Activated CD4-positive, alpha-beta memory T cell treated with anti-CD3 and anti-CD28 coated beads for 36 hours (primary cell): ENCODE measurements around the gene NIT2. TPM values are rescaled to one million over a fixed set of nuclear protein-coding genes. Genes with fewer than 3 reads are reported as not detected.

Experiments
- CTCF ChIA-PET: fragments of 350-600 bp; sonication (Branson Sonifier 250); formaldehyde crosslinking; loops from one replicate; lab custom pipeline; 2021; ENCODE audit warnings: antibody characterized with exemption, inconsistent platforms; lab: Charles Lee
- POLR2A ChIA-PET: fragments of 350-600 bp; sonication (Branson Sonifier 250); formaldehyde crosslinking; loops from one replicate; lab custom pipeline; 2021; ENCODE audit warnings: antibody characterized with exemption; lab: Charles Lee
- DNase-seq: peaks from one replicate; pipeline ENCODE4 v3.0.0-alpha.2; 2020
- H3K27ac Mint-ChIP-seq: one replicate; pipeline ENCODE4 v1.8.0; 2021; ENCODE audit warnings: mixed read lengths
- H3K27me3 Mint-ChIP-seq: one replicate; pipeline ENCODE4 v1.8.0; 2021; ENCODE audit warnings: mixed read lengths
- H3K36me3 Mint-ChIP-seq: one replicate; pipeline ENCODE4 v1.8.0; 2021; ENCODE audit warnings: mixed read lengths
- H3K4me1 Mint-ChIP-seq: one replicate; pipeline ENCODE4 v1.8.0; 2021; ENCODE audit warnings: low read depth, mixed read lengths
- H3K4me3 Mint-ChIP-seq: one replicate; pipeline ENCODE4 v1.8.0; 2021; ENCODE audit warnings: mild to moderate bottlenecking, mixed read lengths
- H3K9me3 Mint-ChIP-seq: one replicate; pipeline ENCODE4 v1.8.0; 2021; ENCODE audit warnings: mixed read lengths
- intact Hi-C: fragments of 100-400 bp; cut with micrococcal nuclease; formaldehyde crosslinking; loops from one replicate; pipeline ENCODE4 v1.15.1; 2023
- total RNA-seq, 2 experiments: library from RNA; stranded (reverse); gene quantifications; one replicate each; pipeline ENCODE4 v1.2.3, GENCODE V29; 2021

Gene NIT2
- total RNA-seq, 2 experiments from 2014 or later: 65.3 to 65.7 TPM

- peaks cover 65% of the 10 kb centered on the region for H3K4me1 Mint-ChIP-seq
- peak; percentile 75 for DNase-seq
Measured at GRCh38 chr3:100400419-100400779, 65.8 kb downstream of the NIT2 start.

GRCh38 chr3:100400780-100401673 lies 66.5 kb downstream of the NIT2 start, which contains the start of the genes LNP1 and TOMM70:
Gene LNP1, plus strand, starts transcription at chr3:100401539. Its CDS starts 28,191 bp downstream, at chr3:100429730.
Gene TOMM70, minus strand, starts transcription at chr3:100401089. Its CDS starts 140 bp downstream, at chr3:100400949.
- ChIA-PET POLR2A (interaction anchor here (0.8 to 2.2 kb wide), 10 partner anchors 9 to 1173 kb away, joined by 3 to 17 read pairs (median 4); partner anchors contain the start of genes NIT2, PCNP, TBC1D23 and TFG), CTCF (interaction anchor here (1.0 to 3.7 kb wide), 4 partner anchors 62 to 309 kb away, joined by 3 to 13 read pairs (median 9); no protein-coding TSS in a partner anchor)
- peak; percentile 97 for DNase-seq
- Mint-ChIP-seq H3K27me3 (no peaks in the 10 kb centered on the region), H3K27ac (peak within 1 kb of the TSS; percentile 94), H3K4me3 (peak within 1 kb of the TSS; percentile 92), H3K36me3 (peaks cover 11% of the 10 kb centered on the region), H3K4me1 (peaks cover 62% of the 10 kb centered on the region), H3K9me3 (no peaks in the 10 kb centered on the region)
- intact Hi-C loops: loop anchor here (1.0 to 10.0 kb wide), 12 partner anchors 61 to 1275 kb away; partner anchors contain the start of genes NIT2, PCNP, TBC1D23 and TFG

More at GRCh38 chr3:100400419-100400779, 65.8 kb downstream of the NIT2 start:
- Mint-ChIP-seq H3K27me3 (no peaks in the 10 kb centered on the region), H3K9me3 (no peaks in the 10 kb centered on the region), H3K4me3 (peak overlapping the region; percentile 92), H3K36me3 (peaks cover 9% of the 10 kb centered on the region), H3K27ac (peak overlapping the region; percentile 94)
- CTCF ChIA-PET: interaction anchor here (1.0 to 3.7 kb wide), 4 partner anchors 14 to 310 kb away, joined by 3 to 13 read pairs (median 4); no protein-coding TSS in a partner anchor
- POLR2A ChIA-PET: interaction anchor here (1.0 to 2.2 kb wide), 4 partner anchors 9 to 309 kb away, joined by 3 to 17 read pairs (median 4); partner anchors contain the start of genes TBC1D23 and TFG
- intact Hi-C loops: loop anchor here (2.0 to 10.0 kb wide), 5 partner anchors 62 to 1174 kb away; partner anchors contain the start of gene PCNP

GRCh38 chr3:100401674-100402041 lies 67.1 kb downstream of the NIT2 start:
- Mint-ChIP-seq H3K9me3 (no peaks in the 10 kb centered on the region), H3K36me3 (peaks cover 11% of the 10 kb centered on the region), H3K4me3 (peak overlapping the region; percentile 92), H3K27ac (peak overlapping the region; percentile 94), H3K27me3 (no peaks in the 10 kb centered on the region), H3K4me1 (peaks cover 57% of the 10 kb centered on the region)
- intact Hi-C loops: loop anchor here (1.0 to 10.0 kb wide), 13 partner anchors 61 to 1275 kb away; partner anchors contain the start of genes NIT2, PCNP, TBC1D23 and TFG
- peak; percentile 67 for DNase-seq
- ChIA-PET CTCF (interaction anchor here (2.2 to 3.7 kb wide), 2 partner anchors 62 to 189 kb away, joined by 13 read pairs; no protein-coding TSS in a partner anchor), POLR2A (interaction anchor here (0.6 to 2.2 kb wide), 9 partner anchors 8 to 1172 kb away, joined by 3 to 17 read pairs (median 4); partner anchors contain the start of genes NIT2, PCNP, TBC1D23 and TFG)

- DNase-seq: no peak
- Mint-ChIP-seq H3K9me3 (peaks cover 3% of the 10 kb centered on the region), H3K27me3 (no peaks in the 10 kb centered on the region), H3K36me3 (peaks cover 14% of the 10 kb centered on the region), H3K4me1 (peaks cover 52% of the 10 kb centered on the region), H3K27ac (peak overlapping the region; percentile 94), H3K4me3 (peak overlapping the region; percentile 92)
- CTCF ChIA-PET: interaction anchor here (0.7 to 3.7 kb wide), 3 partner anchors 61 to 188 kb away, joined by 3 to 13 read pairs (median 13); no protein-coding TSS in a partner anchor
- POLR2A ChIA-PET: interaction anchor here (0.6 to 2.2 kb wide), 6 partner anchors 8 to 412 kb away, joined by 3 to 17 read pairs (median 4); partner anchors contain the start of genes NIT2 and TFG
- intact Hi-C loops: loop anchor here (2.0 to 10.0 kb wide), 5 partner anchors 60 to 1173 kb away; partner anchors contain the start of gene PCNP
Measured at GRCh38 chr3:100402256-100402655, 67.7 kb downstream of the NIT2 start.

GRCh38 chr3:100402891-100403290 lies 68.3 kb downstream of the NIT2 start:
- intact Hi-C loops: loop anchor here (2.0 to 10.0 kb wide), 5 partner anchors 59 to 1172 kb away; partner anchors contain the start of gene PCNP
- Mint-ChIP-seq H3K27me3 (no peaks in the 10 kb centered on the region), H3K9me3 (peaks cover 9% of the 10 kb centered on the region), H3K4me1 (peaks cover 48% of the 10 kb centered on the region), H3K4me3 (peak overlapping the region; percentile 92), H3K36me3 (peaks cover 20% of the 10 kb centered on the region), H3K27ac (peak overlapping the region; percentile 62)
- POLR2A ChIA-PET: no interaction called here
- CTCF ChIA-PET: interaction anchor here (2.2 kb wide), 1 partner anchor 60 kb away, joined by 13 read pairs; no protein-coding TSS in a partner anchor
- no peak for DNase-seq

GRCh38 chr3:100403362-100404249 lies 69.0 kb downstream of the NIT2 start:
- peak; percentile 27 for DNase-seq
- Mint-ChIP-seq H3K9me3 (peaks cover 12% of the 10 kb centered on the region), H3K27me3 (no peaks in the 10 kb centered on the region), H3K27ac (no peak overlapping the region), H3K36me3 (peaks cover 20% of the 10 kb centered on the region), H3K4me1 (peaks cover 44% of the 10 kb centered on the region), H3K4me3 (peak overlapping the region; percentile 92)
- ChIA-PET CTCF (interaction anchor here (1.0 kb wide), 1 partner anchor 29 kb away, joined by 3 read pairs; no protein-coding TSS in a partner anchor), POLR2A (no interaction called here)
- intact Hi-C loops: loop anchor here (2.0 to 10.0 kb wide), 5 partner anchors 59 to 1171 kb away; partner anchors contain the start of gene PCNP

GRCh38 chr3:100404250-100404548 lies 69.6 kb downstream of the NIT2 start:
- intact Hi-C loops: loop anchor here (5.0 to 10.0 kb wide), 4 partner anchors 58 to 1171 kb away; partner anchors contain the start of gene PCNP
- Mint-ChIP-seq H3K4me3 (no peak overlapping the region), H3K9me3 (peaks cover 12% of the 10 kb centered on the region), H3K4me1 (peaks cover 38% of the 10 kb centered on the region), H3K27ac (no peak overlapping the region), H3K27me3 (no peaks in the 10 kb centered on the region), H3K36me3 (peaks cover 20% of the 10 kb centered on the region)
- ChIA-PET CTCF (interaction anchor here (1.0 kb wide), 1 partner anchor 30 kb away, joined by 3 read pairs; no protein-coding TSS in a partner anchor), POLR2A (no interaction called here)
- no peak for DNase-seq

GRCh38 chr3:100407164-100407563 lies 72.6 kb downstream of the NIT2 start:
- H3K4me3 Mint-ChIP-seq: no peak overlapping the region
- CTCF ChIA-PET: no interaction called here
- peaks cover 26% of the 10 kb centered on the region for H3K4me1 Mint-ChIP-seq
- POLR2A ChIA-PET: no interaction called here
- peaks cover 31% of the 10 kb centered on the region for H3K36me3 Mint-ChIP-seq
- H3K27ac Mint-ChIP-seq: no peak overlapping the region
- no peaks in the 10 kb centered on the region for H3K27me3 Mint-ChIP-seq
- intact Hi-C loops: loop anchor here (10.0 kb wide), 1 partner anchor 1168 kb away; the partner anchor contains the start of gene PCNP
- no peak for DNase-seq
- H3K9me3 Mint-ChIP-seq: peaks cover 18% of the 10 kb centered on the region

GRCh38 chr3:100407977-100408532 lies 73.5 kb downstream of the NIT2 start:
- H3K4me1 Mint-ChIP-seq: peaks cover 18% of the 10 kb centered on the region
- H3K4me3 Mint-ChIP-seq: no peak overlapping the region
- no peak for DNase-seq
- H3K9me3 Mint-ChIP-seq: peaks cover 24% of the 10 kb centered on the region
- H3K27me3 Mint-ChIP-seq: no peaks in the 10 kb centered on the region
- peaks cover 39% of the 10 kb centered on the region for H3K36me3 Mint-ChIP-seq
- intact Hi-C loops: loop anchor here (10.0 kb wide), 1 partner anchor 1167 kb away; the partner anchor contains the start of gene PCNP
- POLR2A ChIA-PET: no interaction called here
- no peak overlapping the region for H3K27ac Mint-ChIP-seq
- CTCF ChIA-PET: no interaction called here
